ENCODE data around the gene ZNFX1.

The ZNFX1 gene

GRCh38 chr20:49216991-49217578 is 60.8 kb downstream of the ZNFX1 start:
- no peak for TF ChIP-seq ZSCAN16 (tag by site-specific recombination; IDR thresholded peaks at IDR 0.05)
- no peak for TF ChIP-seq ZNF514 (tag by site-specific recombination; IDR thresholded peaks at IDR 0.05)
- peak; percentile 42; the same call in 1 of the 2 replicates for TF ChIP-seq ZNF366 (tag by site-specific recombination; conservative IDR thresholded peaks at IDR 0.05)
- no peak for TF ChIP-seq ZNF362 (tag by site-specific recombination; IDR thresholded peaks at IDR 0.05)
- TF ChIP-seq ZSCAN30 (tag by site-specific recombination; IDR thresholded peaks at IDR 0.05): peak; percentile 23; the same call in 1 of the 2 replicates
- peak; percentile 62; the same call in 1 of the 2 replicates for TF ChIP-seq ZNF561 (tag by site-specific recombination; IDR thresholded peaks at IDR 0.05; ENCODE audit: borderline replicate concordance)
- no peak for TF ChIP-seq ZNF416 (tag by site-specific recombination; IDR thresholded peaks at IDR 0.05)
- TF ChIP-seq SP7 (tag by site-specific recombination; IDR thresholded peaks at IDR 0.05): peak; percentile 44; the same call in 1 of the 2 replicates
- TF ChIP-seq BCL11B (tag by site-specific recombination; IDR thresholded peaks at IDR 0.05; ENCODE audit: low read depth): no peak
- TF ChIP-seq CTCF (tag by site-specific recombination; IDR thresholded peaks at IDR 0.05): peak; percentile 73
- no peak for TF ChIP-seq MZF1 (tag by site-specific recombination; IDR thresholded peaks at IDR 0.05; ENCODE audit: borderline replicate concordance)
- TF ChIP-seq ZEB2 (tag by site-specific recombination; IDR thresholded peaks at IDR 0.05): 0 out of 2 replicates have a peak, but pooled peaks have one; percentile 53
- no peak for TF ChIP-seq KLF1 (tag by site-specific recombination; IDR thresholded peaks at IDR 0.05)
- TF ChIP-seq MEIS1 (CRISPR knock-in tag; IDR thresholded peaks at IDR 0.05; ENCODE audit: borderline replicate concordance): no peak
- no peak for TF ChIP-seq ZNF837 (tag by site-specific recombination; IDR thresholded peaks at IDR 0.05)
- TF ChIP-seq ZNF423 (tag by site-specific recombination; IDR thresholded peaks at IDR 0.05): no peak
- no peak; the same call in 1 of the 2 replicates for TF ChIP-seq ZBTB10 (tag by site-specific recombination; IDR thresholded peaks at IDR 0.05)
- TF ChIP-seq ZNF843 (tag by site-specific recombination; IDR thresholded peaks at IDR 0.05): no peak
- TF ChIP-seq IKZF3 (tag by site-specific recombination; IDR thresholded peaks at IDR 0.05): peak; percentile 39; the same call in 1 of the 2 replicates
- TF ChIP-seq ZNF48 (tag by site-specific recombination; IDR thresholded peaks at IDR 0.05): no peak
- TF ChIP-seq ZNF335 (tag by site-specific recombination; conservative IDR thresholded peaks at IDR 0.05): 0 out of 2 replicates have a peak, but pooled peaks have one; percentile 19
- no peak for TF ChIP-seq ATF2 (tag by site-specific recombination; IDR thresholded peaks at IDR 0.05; ENCODE audit: low read depth)
- peak; percentile 70 for TF ChIP-seq ZNF654 (tag by site-specific recombination; IDR thresholded peaks at IDR 0.05; ENCODE audit: low read depth)
- H3K4me3 ChIP-seq (ENCODE audit: low read depth, low read length): no peak overlapping the region
- POLR2A ChIA-PET: interaction anchor here (0.6 to 1.8 kb wide), 5 partner anchors 11 to 171 kb away, joined by 3 to 5 read pairs (median 4); partner anchors contain the start of genes CSE1L and ZNFX1
- peaks cover 4 to 10% of the 10 kb centered on the region in 2 experiments; a peak in 2 of 3 replicates for H3K36me3 ChIP-seq (ENCODE audit: control insufficient read depth in 2 of 2, insufficient read depth in 1 of 2, low read length in 2 of 2)
- no peak overlapping the region for H3K27ac ChIP-seq (ENCODE audit: extremely low read depth, low read depth, low read length)
- H3K4me1 ChIP-seq (ENCODE audit: control insufficient read depth, insufficient read depth, low read length): no peaks in the 10 kb centered on the region
- no peaks in the 10 kb centered on the region for H3K9me3 ChIP-seq (ENCODE audit: control insufficient read depth, insufficient read depth, low read depth, low read length)
- CTCF ChIA-PET: interaction anchor here (0.6 to 4.4 kb wide), 47 partner anchors 9 to 637 kb away, joined by 3 to 101 read pairs (median 5); partner anchors contain the start of genes CSE1L, STAU1 and ZNFX1

Data from HEK293 (cell line).